Neural progenitor cell (in vitro differentiated cells): Measurements from ENCODE around the gene DIO3. TPM values are rescaled to one million over a fixed set of nuclear protein-coding genes. Genes with fewer than 3 reads are reported as not detected.
"Not testable (repeated sequence)": the region's sequence is repeated elsewhere in the genome, so short reads cannot be mapped to it uniquely, and the experiment has no call there.

Experiments
- DNase-seq: peaks from one replicate; pipeline ENCODE4 v3.0.0-alpha.2; 2016; ENCODE audit warnings: low spot score
- H2AFZ ChIP-seq: fragments of 200-600 bp; sonication (generic); replicated peaks from 2 replicates; pipeline ENCODE4 v1.6.1; 2016; ENCODE audit warnings: antibody characterized with exemption
- H3F3A ChIP-seq: fragments of 200-600 bp; sonication (generic); 2 replicates; pipeline ENCODE4 v1.6.1; 2016; ENCODE audit warnings: antibody characterized with exemption, low read depth
- H3K27ac ChIP-seq: fragments of 200-600 bp; sonication (generic); 2 replicates; pipeline ENCODE4 v1.5.1; 2016; ENCODE audit warnings: mild to moderate bottlenecking
- H3K27me3 ChIP-seq: fragments of 200-600 bp; sonication (generic); 2 replicates; pipeline ENCODE4 v1.6.1; 2016; ENCODE audit warnings: mild to moderate bottlenecking, moderate library complexity
- H3K36me3 ChIP-seq: fragments of 200-600 bp; sonication (generic); 2 replicates; pipeline ENCODE4 v1.5.1; 2016
- H3K4me1 ChIP-seq: fragments of 200-600 bp; sonication (generic); 2 replicates; pipeline ENCODE4 v1.6.1; 2016; ENCODE audit warnings: mixed run types
- H3K4me2 ChIP-seq: fragments of 200-600 bp; sonication (generic); 2 replicates; pipeline ENCODE4 v1.6.1; 2016
- H3K4me3 ChIP-seq: fragments of 200-600 bp; sonication (generic); 2 replicates; pipeline ENCODE4 v1.5.1; 2016
- H3K79me2 ChIP-seq: fragments of 200-600 bp; sonication (generic); 2 replicates; pipeline ENCODE4 v1.6.1; 2016; ENCODE audit warnings: low read depth
- H3K9ac ChIP-seq: fragments of 200-600 bp; sonication (generic); 2 replicates; pipeline ENCODE4 v1.6.1; 2016
- H3K9me3 ChIP-seq: fragments of 200-600 bp; sonication (generic); 2 replicates; pipeline ENCODE4 v1.5.1; 2016; ENCODE audit warnings: low read depth
- H4K20me1 ChIP-seq: fragments of 200-600 bp; sonication (generic); 2 replicates; pipeline ENCODE4 v1.6.1; 2016; ENCODE audit warnings: low read depth
- H3K27ac Mint-ChIP-seq: 3 replicates; pipeline ENCODE4 v1.8.0; 2021; ENCODE audit warnings: mixed read lengths
- H3K27me3 Mint-ChIP-seq: 2 replicates; pipeline ENCODE4 v1.8.0; 2022; ENCODE audit warnings: low read depth, mild to moderate bottlenecking, inconsistent platforms, moderate library complexity, mixed read lengths; ENCODE audit not compliant: insufficient read depth
- H3K36me3 Mint-ChIP-seq: 3 replicates; pipeline ENCODE4 v1.8.0; 2021; ENCODE audit warnings: mixed read lengths
- H3K4me1 Mint-ChIP-seq: 3 replicates; pipeline ENCODE4 v1.8.0; 2021; ENCODE audit warnings: mixed read lengths
- H3K4me3 Mint-ChIP-seq: 3 replicates; pipeline ENCODE4 v1.8.0; 2021; ENCODE audit warnings: mild to moderate bottlenecking, moderate library complexity, mixed read lengths
- H3K9me3 Mint-ChIP-seq: 3 replicates; pipeline ENCODE4 v1.8.0; 2020; ENCODE audit warnings: mixed read lengths
- EZH2 ChIP-seq: fragments of 200-600 bp; sonication (generic); IDR thresholded peaks from 2 replicates; pipeline ENCODE4 v1.6.1; 2017; ENCODE audit warnings: antibody characterized with exemption, mild to moderate bottlenecking, moderate library complexity
- EZH2phosphoT487 ChIP-seq: fragments of 200-600 bp; sonication (generic); IDR thresholded peaks from 2 replicates; pipeline ENCODE4 v1.6.1; 2017; ENCODE audit warnings: antibody characterized with exemption
- total RNA-seq: library from RNA; depleted of rRNA; stranded (reverse); fragments of >200 nt; gene quantifications from 2 replicates; pipeline ENCODE4 v1.2.3, GENCODE V29; 2015; ENCODE audit warnings: low replicate concordance
- TF ChIP-seq, protein P1 (sequence below): fragments of 200-600 bp; sonication (generic); IDR thresholded peaks from 2 replicates; pipeline ENCODE4 v1.5.1; 2017; ENCODE audit warnings: antibody characterized with exemption, mild to moderate bottlenecking

Gene DIO3
- total RNA-seq, 1 donor from 2014 or later: 0.90 TPM

DNA sequence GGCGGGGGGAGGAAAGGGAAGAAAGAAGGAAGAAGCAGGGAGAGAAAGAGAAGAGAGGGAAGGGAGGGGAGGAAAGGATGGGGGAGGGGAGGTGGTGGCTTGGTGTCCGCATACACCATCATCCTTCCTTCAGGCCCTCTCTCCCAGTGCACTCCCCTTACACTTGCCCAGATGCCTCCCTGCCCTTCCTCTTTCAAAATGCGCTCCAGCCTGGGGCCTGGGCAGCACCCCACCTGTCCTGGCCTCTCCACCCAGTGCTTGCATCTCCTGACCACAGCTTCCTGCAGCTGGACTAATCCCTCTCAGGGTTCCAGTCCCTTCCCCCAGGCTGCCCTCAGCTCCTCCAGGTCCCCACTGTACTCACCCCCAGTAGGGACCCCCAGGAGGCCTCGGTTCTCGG, 12.6 kb upstream of the DIO3 start:
- Mint-ChIP-seq H3K4me3 (no peak overlapping the region), H3K27ac (no peak overlapping the region), H3K36me3 (no peaks in the 10 kb centered on the region), H3K27me3 (peaks cover 18% of the 10 kb centered on the region), H3K9me3 (peaks cover 2% of the 10 kb centered on the region), H3K4me1 (no peaks in the 10 kb centered on the region)
- Histone ChIP-seq H3K9me3 (no peaks in the 10 kb centered on the region), H3K79me2 (no peaks in the 10 kb centered on the region), H2AFZ (no peak overlapping the region), H3K36me3 (no peaks in the 10 kb centered on the region), H4K20me1 (no peaks in the 10 kb centered on the region), H3K27me3 (peaks cover 7% of the 10 kb centered on the region), H3F3A (no peaks in the 10 kb centered on the region), H3K9ac (no peak overlapping the region), H3K4me2 (no peak overlapping the region), H3K27ac (no peak overlapping the region), H3K4me1 (no peaks in the 10 kb centered on the region), H3K4me3 (no peak overlapping the region)
- TF ChIP-seq EZH2phosphoT487 (no peak), EZH2 (no peak)
- TF ChIP-seq, protein P1, sequence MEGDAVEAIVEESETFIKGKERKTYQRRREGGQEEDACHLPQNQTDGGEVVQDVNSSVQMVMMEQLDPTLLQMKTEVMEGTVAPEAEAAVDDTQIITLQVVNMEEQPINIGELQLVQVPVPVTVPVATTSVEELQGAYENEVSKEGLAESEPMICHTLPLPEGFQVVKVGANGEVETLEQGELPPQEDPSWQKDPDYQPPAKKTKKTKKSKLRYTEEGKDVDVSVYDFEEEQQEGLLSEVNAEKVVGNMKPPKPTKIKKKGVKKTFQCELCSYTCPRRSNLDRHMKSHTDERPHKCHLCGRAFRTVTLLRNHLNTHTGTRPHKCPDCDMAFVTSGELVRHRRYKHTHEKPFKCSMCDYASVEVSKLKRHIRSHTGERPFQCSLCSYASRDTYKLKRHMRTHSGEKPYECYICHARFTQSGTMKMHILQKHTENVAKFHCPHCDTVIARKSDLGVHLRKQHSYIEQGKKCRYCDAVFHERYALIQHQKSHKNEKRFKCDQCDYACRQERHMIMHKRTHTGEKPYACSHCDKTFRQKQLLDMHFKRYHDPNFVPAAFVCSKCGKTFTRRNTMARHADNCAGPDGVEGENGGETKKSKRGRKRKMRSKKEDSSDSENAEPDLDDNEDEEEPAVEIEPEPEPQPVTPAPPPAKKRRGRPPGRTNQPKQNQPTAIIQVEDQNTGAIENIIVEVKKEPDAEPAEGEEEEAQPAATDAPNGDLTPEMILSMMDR: no peak
- no peak for DNase-seq

DNA sequence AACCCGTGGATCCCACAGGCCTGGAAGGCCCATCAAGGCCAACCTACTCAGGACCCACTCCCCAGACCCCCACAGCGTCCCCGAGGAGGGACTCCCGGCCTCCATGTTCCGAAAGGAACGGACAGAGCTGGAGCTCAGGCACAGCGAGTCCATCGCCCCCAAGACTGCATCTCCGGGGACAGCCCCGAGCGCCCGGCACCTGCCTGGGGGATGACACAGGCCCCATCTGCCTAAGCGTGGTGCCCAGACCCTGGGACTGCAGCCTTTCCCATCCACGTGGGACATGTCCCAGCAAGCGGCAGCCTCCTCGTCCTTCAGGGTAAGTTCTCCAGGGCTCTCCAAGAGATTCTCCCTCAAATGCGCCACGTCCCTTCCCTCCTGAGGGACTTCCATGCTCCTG, 12.1 kb upstream of the DIO3 start:
- Histone ChIP-seq H3K27me3 (peaks cover 9% of the 10 kb centered on the region), H2AFZ (no peak overlapping the region), H3K79me2 (no peaks in the 10 kb centered on the region), H4K20me1 (no peaks in the 10 kb centered on the region), H3K27ac (no peak overlapping the region), H3K9ac (no peak overlapping the region), H3K4me1 (no peaks in the 10 kb centered on the region), H3K4me2 (no peak overlapping the region), H3K4me3 (no peak overlapping the region), H3K36me3 (no peaks in the 10 kb centered on the region), H3F3A (no peaks in the 10 kb centered on the region), H3K9me3 (no peaks in the 10 kb centered on the region)
- Mint-ChIP-seq H3K4me3 (no peak overlapping the region), H3K9me3 (peaks cover 2% of the 10 kb centered on the region), H3K4me1 (no peaks in the 10 kb centered on the region), H3K36me3 (no peaks in the 10 kb centered on the region), H3K27ac (no peak overlapping the region), H3K27me3 (peaks cover 16% of the 10 kb centered on the region)
- no peak for TF ChIP-seq EZH2phosphoT487
- no peak for TF ChIP-seq EZH2
- TF ChIP-seq, protein P1: no peak
- DNase-seq: no peak

- DNase-seq, H2AFZ ChIP-seq, H3K27ac ChIP-seq, H3K36me3 Mint-ChIP-seq, H3K4me2 ChIP-seq, H3K79me2 ChIP-seq, H3K4me1 Mint-ChIP-seq, H3F3A ChIP-seq, H4K20me1 ChIP-seq, H3K9me3 Mint-ChIP-seq, H3K4me1 ChIP-seq, H3K9me3 ChIP-seq, H3K9ac ChIP-seq, H3K4me3 ChIP-seq, H3K36me3 ChIP-seq: not testable (repeated sequence)
- H3K27me3 Mint-ChIP-seq: peaks cover 16% of the 10 kb centered on the region
- H3K27ac Mint-ChIP-seq: peak overlapping the region; percentile 22
- H3K27me3 ChIP-seq: peaks cover 16% of the 10 kb centered on the region
- peak overlapping the region; percentile 19 for H3K4me3 Mint-ChIP-seq
These were observed 10.9 kb upstream of the DIO3 start for GRCh38 chr14:101550202-101550912.

DNA sequence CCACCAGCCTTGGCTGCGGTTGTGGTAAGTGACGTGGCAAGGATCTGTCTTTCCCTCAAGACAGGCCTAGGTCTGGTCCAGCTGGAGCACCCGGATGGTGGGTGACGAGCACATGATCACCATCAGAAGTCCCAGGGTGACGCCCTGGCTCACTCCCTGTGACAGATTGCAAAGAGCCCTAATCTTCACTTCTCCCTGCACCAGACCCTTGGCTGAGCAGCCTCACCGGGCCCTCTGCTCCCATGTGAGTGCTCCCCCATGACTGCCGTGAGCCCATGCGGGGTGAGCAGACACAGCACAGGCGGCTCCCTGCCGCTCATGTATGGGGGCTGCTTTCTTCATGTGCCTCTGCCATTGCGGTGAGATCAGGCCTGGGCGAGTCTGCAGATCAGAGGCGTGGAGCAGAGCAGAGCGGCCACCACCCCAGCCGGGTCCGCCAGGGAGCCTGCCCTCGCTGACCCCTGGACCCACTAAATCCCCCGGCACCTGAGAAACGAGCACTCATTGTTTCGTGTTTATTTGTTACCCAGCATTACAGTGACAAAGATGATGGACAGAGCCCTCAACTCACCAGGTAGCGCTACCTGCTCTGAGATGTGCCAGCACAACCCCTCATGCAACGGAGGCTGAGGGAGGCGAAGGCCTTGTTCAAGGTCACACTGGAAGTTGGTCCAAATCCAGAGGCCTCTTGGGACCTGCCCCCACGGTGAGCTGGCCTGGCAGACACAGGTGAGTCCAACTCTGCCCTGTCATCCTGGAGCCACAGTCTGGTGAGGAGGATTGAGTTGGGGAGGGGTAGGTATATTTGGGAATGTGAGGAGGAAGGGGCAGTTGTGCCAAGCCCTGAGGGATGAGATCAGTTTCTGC, 9.3 kb upstream of the DIO3 start:
- peak overlapping the region; percentile 42 for H3K27ac Mint-ChIP-seq
- Histone ChIP-seq H3K27ac (no peak overlapping the region), H4K20me1 (no peaks in the 10 kb centered on the region), H3K4me3 (no peak overlapping the region), H2AFZ (no peak overlapping the region), H3F3A (no peaks in the 10 kb centered on the region), H3K9ac (no peak overlapping the region), H3K9me3 (no peaks in the 10 kb centered on the region), H3K27me3 (peaks cover 32% of the 10 kb centered on the region), H3K4me1 (no peaks in the 10 kb centered on the region), H3K36me3 (no peaks in the 10 kb centered on the region), H3K4me2 (no peak overlapping the region), H3K79me2 (no peaks in the 10 kb centered on the region)
- TF ChIP-seq EZH2phosphoT487 (no peak), EZH2 (no peak)
- TF ChIP-seq, protein P1: no peak
- H3K9me3 Mint-ChIP-seq: no peaks in the 10 kb centered on the region
- DNase-seq: no peak
- H3K27me3 Mint-ChIP-seq: peaks cover 23% of the 10 kb centered on the region
- no peaks in the 10 kb centered on the region for H3K36me3 Mint-ChIP-seq
- no peak overlapping the region for H3K4me3 Mint-ChIP-seq
- no peaks in the 10 kb centered on the region for H3K4me1 Mint-ChIP-seq
